HAP-1 (cell line): ENCODE results near the gene DOLPP1.
A peak's percentile ranks its signal among the peaks of the same experiment; 100 is the strongest.

ENCODE experiments used
- DNase-seq, 2 experiments: peaks; one replicate each; pipeline ENCODE4 v3.0.0-alpha.2; 2016 to 2020; ENCODE audit warnings: low spot score in 2 of 2
- H3K27me3 ChIP-seq: fragments of 250-450 bp; sonication (Bioruptor Pico); 2 replicates; pipeline ENCODE4 v1.5.1; 2020; ENCODE audit warnings: low read depth, mild to moderate bottlenecking, moderate library complexity
- H3K36me3 ChIP-seq: fragments of 250-450 bp; sonication (Bioruptor Pico); replicated peaks from 2 replicates; pipeline ENCODE4 v1.5.1; 2020; ENCODE audit warnings: mild to moderate bottlenecking
- H3K4me1 ChIP-seq: fragments of 250-450 bp; sonication (Bioruptor Pico); 2 replicates; pipeline ENCODE4 v1.5.1; 2020; ENCODE audit warnings: mild to moderate bottlenecking
- H3K4me3 ChIP-seq: fragments of 250-450 bp; sonication (Bioruptor Pico); 2 replicates; pipeline ENCODE4 v1.5.1; 2020; ENCODE audit warnings: mild to moderate bottlenecking, moderate library complexity
- H3K9me3 ChIP-seq: fragments of 250-450 bp; sonication (Bioruptor Pico); 2 replicates; pipeline ENCODE4 v1.5.1; 2020; ENCODE audit warnings: mild to moderate bottlenecking, moderate library complexity
- in situ Hi-C: fragments of 300-500 bp; cut with MboI; formaldehyde crosslinking; loops from 3 replicates; pipeline ENCODE4 v1.14.3; 2020; ENCODE audit warnings: low sequenced_read_pairs, inconsistent platforms, mixed read lengths

The DOLPP1 gene

DNA sequence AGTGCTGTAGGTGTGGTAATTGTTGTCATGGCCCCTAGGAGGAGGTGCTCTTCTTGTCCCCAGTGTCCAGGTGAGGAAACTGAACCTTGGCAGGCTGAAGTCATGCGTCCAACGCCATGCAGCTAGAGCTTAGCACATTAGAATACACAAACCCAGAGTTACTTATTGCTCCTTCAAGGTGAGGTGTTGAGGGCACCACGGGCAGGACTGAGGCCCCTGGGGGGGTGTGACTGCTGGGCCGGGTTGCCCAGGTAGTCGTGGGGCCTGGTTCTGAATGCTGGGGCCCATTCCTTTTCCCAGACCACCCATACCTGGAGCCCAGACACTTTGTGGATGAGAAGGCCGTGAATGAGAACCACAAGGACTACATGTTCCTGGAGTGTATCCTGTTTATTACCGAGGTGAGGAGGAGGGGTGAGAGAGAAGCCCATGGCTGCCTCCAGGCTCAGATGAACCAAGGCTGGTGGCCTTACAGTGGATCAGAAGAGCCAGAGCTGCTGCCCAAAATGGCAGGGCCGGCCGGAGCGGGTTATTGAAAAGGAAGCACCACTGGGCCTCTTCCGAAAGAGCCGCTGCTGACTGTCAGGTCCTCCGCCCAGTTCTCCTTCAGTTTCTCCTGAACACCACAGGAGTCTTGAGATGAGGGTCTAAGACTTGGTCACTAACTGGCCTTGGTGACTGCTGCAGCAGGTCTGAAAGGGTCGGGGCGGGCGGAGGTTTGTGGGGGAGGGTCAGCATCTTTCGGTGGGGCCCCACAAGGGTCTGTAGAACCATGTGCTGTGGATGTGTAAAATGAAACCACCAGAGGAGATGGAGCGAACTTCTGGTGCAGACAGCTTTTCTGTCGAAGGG lies 56.6 kb downstream of the DOLPP1 start:
- peaks cover 26% of the 10 kb centered on the region for H3K4me1 ChIP-seq
- H3K4me3 ChIP-seq = no peak overlapping the region
- peaks cover 26% of the 10 kb centered on the region for H3K36me3 ChIP-seq
- no peak for DNase-seq
- no peaks in the 10 kb centered on the region for H3K9me3 ChIP-seq
- H3K27me3 ChIP-seq = no peaks in the 10 kb centered on the region
- in situ Hi-C loops = no loop called here

GRCh38 chr9:129138144-129138462 lies 57.2 kb downstream of the DOLPP1 start:
- no peak for DNase-seq
- no peak overlapping the region for H3K4me3 ChIP-seq
- peaks cover 32% of the 10 kb centered on the region for H3K36me3 ChIP-seq
- H3K27me3 ChIP-seq = no peaks in the 10 kb centered on the region
- H3K9me3 ChIP-seq = no peaks in the 10 kb centered on the region
- peaks cover 32% of the 10 kb centered on the region for H3K4me1 ChIP-seq
- in situ Hi-C loops = no loop called here

- no peak overlapping the region; the same call in 1 of the 2 replicates for H3K4me3 ChIP-seq
- H3K4me1 ChIP-seq = peaks cover 34% of the 10 kb centered on the region
- no peak for DNase-seq
- in situ Hi-C loops = no loop called here
- H3K27me3 ChIP-seq = no peaks in the 10 kb centered on the region
- peaks cover 33% of the 10 kb centered on the region for H3K36me3 ChIP-seq
- H3K9me3 ChIP-seq = no peaks in the 10 kb centered on the region
These were observed 57.7 kb downstream of the DOLPP1 start for GRCh38 chr9:129138476-129139232.

- in situ Hi-C loops = no loop called here
- peaks cover 34% of the 10 kb centered on the region for H3K4me1 ChIP-seq
- no peaks in the 10 kb centered on the region for H3K9me3 ChIP-seq
- peak; percentile 88 to 90 for DNase-seq
- no peaks in the 10 kb centered on the region for H3K27me3 ChIP-seq
- H3K4me3 ChIP-seq = peak overlapping the region; percentile 9
- H3K36me3 ChIP-seq = peaks cover 37% of the 10 kb centered on the region
These were observed 58.5 kb downstream of the DOLPP1 start for GRCh38 chr9:129139233-129139992.

- H3K27me3 ChIP-seq = no peaks in the 10 kb centered on the region
- H3K4me1 ChIP-seq = peaks cover 34% of the 10 kb centered on the region
- H3K9me3 ChIP-seq = no peaks in the 10 kb centered on the region
- peaks cover 35% of the 10 kb centered on the region for H3K36me3 ChIP-seq
- peak overlapping the region; percentile 23 for H3K4me3 ChIP-seq
- in situ Hi-C loops = no loop called here
- peak; percentile 96 to 98 for DNase-seq
These were observed 59.1 kb downstream of the DOLPP1 start for GRCh38 chr9:129139993-129140396.
